DMS153 (cell line): Measurements from ENCODE around the gene HAL.
"Not testable (repeated sequence)": the region's sequence is repeated elsewhere in the genome, so short reads cannot be mapped to it uniquely, and the experiment has no call there.

ENCODE experiments used
- DNase-seq: peaks from one replicate; lab custom pipeline; 2025; lab: John Stamatoyannopoulos, UW

The HAL gene

GRCh38 chr12:95977764-95978305 lies 18.3 kb downstream of the HAL start:
- DNase-seq = no peak

- no peak for DNase-seq
Observed at GRCh38 chr12:95976416-95976832, 19.7 kb downstream of the HAL start.

- no peak for DNase-seq
Observed at GRCh38 chr12:95975491-95975890, 20.7 kb downstream of the HAL start.

- no peak for DNase-seq
Observed at GRCh38 chr12:95974358-95974757, 21.8 kb downstream of the HAL start.

- no peak for DNase-seq
Observed at GRCh38 chr12:95972832-95973456, 23.2 kb downstream of the HAL start.

- DNase-seq = no peak
Observed at GRCh38 chr12:95970905-95971304, 25.2 kb downstream of the HAL start.

- not testable (repeated sequence) for DNase-seq
Observed at GRCh38 chr12:95969116-95969515, 27.0 kb downstream of the HAL start.

GRCh38 chr12:95967301-95967700 lies 28.8 kb downstream of the HAL start:
- no peak for DNase-seq

- DNase-seq = no peak
Observed at GRCh38 chr12:95966287-95966870, 29.8 kb downstream of the HAL start.

- DNase-seq = no peak
Observed at GRCh38 chr12:95963096-95963495, 33.0 kb downstream of the HAL start.

GRCh38 chr12:95962222-95962621 lies 33.9 kb downstream of the HAL start:
- no peak for DNase-seq

- DNase-seq = no peak
Observed at GRCh38 chr12:95960241-95960640, 35.9 kb downstream of the HAL start.

- no peak for DNase-seq
Observed at GRCh38 chr12:95959107-95959506, 37.0 kb downstream of the HAL start.

- DNase-seq = no peak
Observed at GRCh38 chr12:95956557-95957145, 39.5 kb downstream of the HAL start.

GRCh38 chr12:95955549-95956159 lies 40.5 kb downstream of the HAL start:
- no peak for DNase-seq

GRCh38 chr12:95953000-95953399 lies 43.1 kb downstream of the HAL start:
- DNase-seq = no peak

- no peak for DNase-seq
Observed at GRCh38 chr12:95951515-95951914, 44.6 kb downstream of the HAL start.

- DNase-seq = no peak
Observed at GRCh38 chr12:95949477-95950206, 46.5 kb downstream of the HAL start.

GRCh38 chr12:95944108-95944704 lies 51.9 kb downstream of the HAL start:
- no peak for DNase-seq

GRCh38 chr12:95943330-95943842 lies 52.8 kb downstream of the HAL start, which contains the start of gene AMDHD1:
AMDHD1 (plus strand) TSS chr12:95943331; CDS start chr12:95943399, 68 bp downstream.
- no peak for DNase-seq

- peak; percentile 42 for DNase-seq
Observed at GRCh38 chr12:95942524-95943329, 53.4 kb downstream of the HAL start, which contains the start of gene CCDC38. CCDC38 (minus strand) TSS chr12:95942614; CDS start chr12:95936509, 6,105 bp downstream.
